ENCODE measurements around the gene PFKM. TPM values are rescaled to one million over a fixed set of nuclear protein-coding genes. Genes with fewer than 3 reads are reported as not detected.

The PFKM gene
- total RNA-seq, 2 donors from 2014 or later: 202 to 260 TPM

Small RNAs within 50 kb of the gene (microRNA-seq; reads per million reads assigned to microRNA genes)
- 9.7 to 10.9 reads per million in 2 donors for gene MIR6505

Other genes starting within 250 kb of the PFKM start
- gene VDR, start 214.4 kb upstream of the PFKM start, total RNA-seq: 1 to 10 TPM in 1 of 2 donors, under 1 TPM in 1; 0.74 to 3.1 TPM
- gene TMEM106C, start 155.8 kb upstream of the PFKM start, total RNA-seq: 10 to 100 TPM; 47.9 to 54.9 TPM
- not detected for gene COL2A1, start 114.9 kb upstream of the PFKM start, total RNA-seq
- 10 to 100 TPM in 1 of 2 donors, 1 to 10 TPM in 1; 7.2 to 10.7 TPM for gene SENP1, start 13.3 kb upstream of the PFKM start, total RNA-seq
- 10 to 100 TPM; 47.3 to 50.0 TPM for gene ASB8, start 38.2 kb downstream of the PFKM start, total RNA-seq
- gene CCDC184, start 64.3 kb downstream of the PFKM start, total RNA-seq: 1 to 10 TPM; 1.2 to 1.4 TPM
- gene OR10AD1, start 83.9 kb downstream of the PFKM start, total RNA-seq: not detected
- gene ZNF641, start 231.6 kb downstream of the PFKM start, total RNA-seq: 10 to 100 TPM; 14.3 to 14.4 TPM

Data from left cardiac atrium (tissue), 2 donors.